ENCODE results near the gene CCDC57. TPM values are rescaled to one million over a fixed set of nuclear protein-coding genes. Genes with fewer than 3 reads are reported as not detected.

Gene CCDC57
- total RNA-seq, 1 donor from 2014 or later, result 37.2 TPM

GRCh38 chr17:82225368-82226029 is 12.9 kb upstream of the CCDC57 start:
- Mint-ChIP-seq H3K9me3 (ENCODE audit: unreplicated experiment) (no peaks in the 10 kb centered on the region), H3K36me3 (ENCODE audit: low read depth, unreplicated experiment) (peaks cover 2% of the 10 kb centered on the region), H3K27me3 (ENCODE audit: unreplicated experiment) (peaks cover 6% of the 10 kb centered on the region), H3K4me1 (ENCODE audit: unreplicated experiment) (peaks cover 2% of the 10 kb centered on the region), H3K27ac (ENCODE audit: unreplicated experiment) (no peak overlapping the region), H3K4me3 (ENCODE audit: unreplicated experiment) (no peak overlapping the region)
- no peak for TF ChIP-seq CTCF (IDR thresholded peaks at IDR 0.05; ENCODE audit: unreplicated experiment)
- no peak for DNase-seq (ENCODE audit: low spot score)

DNA sequence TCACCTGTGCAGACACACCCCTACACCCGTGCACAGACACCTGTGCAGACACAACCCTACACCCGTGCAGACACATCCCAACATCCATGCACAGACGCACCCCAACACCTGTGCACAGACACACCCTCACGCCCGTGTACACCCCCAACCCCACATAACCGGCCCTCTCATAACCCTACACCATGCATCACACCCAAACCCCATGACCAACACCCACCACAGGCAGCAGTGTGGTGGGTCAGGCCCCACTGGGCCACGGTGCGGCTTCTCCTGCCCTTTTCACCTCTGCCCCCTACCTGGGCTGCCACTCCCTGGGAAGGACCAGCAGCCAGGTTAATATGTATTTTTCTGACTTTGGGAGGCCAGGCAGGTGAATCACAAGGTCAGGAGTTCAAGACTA is 12.0 kb upstream of the CCDC57 start:
- TF ChIP-seq CTCF (IDR thresholded peaks at IDR 0.05; ENCODE audit: unreplicated experiment), result no peak

GRCh38 chr17:82223517-82223916 is 10.9 kb upstream of the CCDC57 start:
- no peaks in the 10 kb centered on the region for H3K9me3 Mint-ChIP-seq (ENCODE audit: unreplicated experiment)
- TF ChIP-seq CTCF (IDR thresholded peaks at IDR 0.05; ENCODE audit: unreplicated experiment), result no peak
- H3K36me3 Mint-ChIP-seq (ENCODE audit: low read depth, unreplicated experiment), result peaks cover 4% of the 10 kb centered on the region
- no peak for DNase-seq (ENCODE audit: low spot score)
- H3K4me3 Mint-ChIP-seq (ENCODE audit: unreplicated experiment), result no peak overlapping the region
- H3K4me1 Mint-ChIP-seq (ENCODE audit: unreplicated experiment), result no peaks in the 10 kb centered on the region
- H3K27me3 Mint-ChIP-seq (ENCODE audit: unreplicated experiment), result peaks cover 6% of the 10 kb centered on the region
- H3K27ac Mint-ChIP-seq (ENCODE audit: unreplicated experiment), result no peak overlapping the region

More for the DNA sequence above, 12.0 kb upstream of the CCDC57 start:
- DNase-seq (ENCODE audit: low spot score), result no peak
- peaks cover 4% of the 10 kb centered on the region for H3K36me3 Mint-ChIP-seq (ENCODE audit: low read depth, unreplicated experiment)
- no peak overlapping the region for H3K4me3 Mint-ChIP-seq (ENCODE audit: unreplicated experiment)
- no peaks in the 10 kb centered on the region for H3K4me1 Mint-ChIP-seq (ENCODE audit: unreplicated experiment)
- peaks cover 6% of the 10 kb centered on the region for H3K27me3 Mint-ChIP-seq (ENCODE audit: unreplicated experiment)
- no peak overlapping the region for H3K27ac Mint-ChIP-seq (ENCODE audit: unreplicated experiment)
- no peaks in the 10 kb centered on the region for H3K9me3 Mint-ChIP-seq (ENCODE audit: unreplicated experiment)

DNA sequence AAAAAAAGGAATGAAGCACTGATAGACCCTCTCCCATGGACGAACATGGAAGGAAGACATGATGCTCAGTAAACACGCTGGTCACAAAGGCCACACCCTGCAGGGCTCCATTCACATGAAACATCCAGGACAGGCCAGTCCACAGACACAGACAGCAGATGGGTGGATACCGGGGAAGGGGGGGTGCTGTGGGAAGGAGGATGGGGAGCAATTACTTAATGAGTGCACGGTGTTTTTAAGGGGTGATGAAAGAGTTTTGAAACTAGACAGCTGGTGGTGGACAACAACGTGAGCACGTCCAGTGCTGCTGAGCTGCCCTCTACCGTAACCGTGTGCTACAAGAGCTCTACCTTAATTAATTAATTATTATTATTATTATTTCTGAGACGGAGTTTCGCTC is 10.2 kb upstream of the CCDC57 start:
- H3K4me1 Mint-ChIP-seq (ENCODE audit: unreplicated experiment), result no peaks in the 10 kb centered on the region
- peaks cover 6% of the 10 kb centered on the region for H3K27me3 Mint-ChIP-seq (ENCODE audit: unreplicated experiment)
- H3K27ac Mint-ChIP-seq (ENCODE audit: unreplicated experiment), result no peak overlapping the region
- no peak for DNase-seq (ENCODE audit: low spot score)
- H3K4me3 Mint-ChIP-seq (ENCODE audit: unreplicated experiment), result no peak overlapping the region
- no peaks in the 10 kb centered on the region for H3K9me3 Mint-ChIP-seq (ENCODE audit: unreplicated experiment)
- TF ChIP-seq CTCF (IDR thresholded peaks at IDR 0.05; ENCODE audit: unreplicated experiment), result no peak
- H3K36me3 Mint-ChIP-seq (ENCODE audit: low read depth, unreplicated experiment), result peaks cover 4% of the 10 kb centered on the region

- Mint-ChIP-seq H3K4me1 (ENCODE audit: unreplicated experiment) (peaks cover 3% of the 10 kb centered on the region), H3K36me3 (ENCODE audit: low read depth, unreplicated experiment) (peaks cover 4% of the 10 kb centered on the region), H3K27ac (ENCODE audit: unreplicated experiment) (no peak overlapping the region), H3K4me3 (ENCODE audit: unreplicated experiment) (no peak overlapping the region), H3K9me3 (ENCODE audit: unreplicated experiment) (no peaks in the 10 kb centered on the region), H3K27me3 (ENCODE audit: unreplicated experiment) (peaks cover 5% of the 10 kb centered on the region)
- no peak for DNase-seq (ENCODE audit: low spot score)
- TF ChIP-seq CTCF (IDR thresholded peaks at IDR 0.05; ENCODE audit: unreplicated experiment), result no peak
Measured at GRCh38 chr17:82221341-82221902, 8.8 kb upstream of the CCDC57 start.

All from endothelial cell (in vitro differentiated cells).